A673 (cell line): Measurements from ENCODE around the gene RAB1B.

Source experiments
- CTCF ChIP-seq: fragments of 300-800, 200-600 bp; sonication (generic); conservative IDR thresholded peaks from 2 replicates; pipeline ENCODE4 v1.5.1; 2017; ENCODE audit warnings: low read depth, mild to moderate bottlenecking, antibody characterized with exemption, low read length, moderate library complexity, mixed read lengths
- EZH2 ChIP-seq: fragments of 200-600 bp; sonication (generic); IDR thresholded peaks from 2 replicates; pipeline ENCODE4 v1.6.1; 2017; ENCODE audit warnings: borderline replicate concordance, low read depth, mild to moderate bottlenecking, mixed read lengths, antibody characterized with exemption, low read length; ENCODE audit not compliant: poor library complexity, severe bottlenecking

- TF ChIP-seq CTCF, result no peak
- TF ChIP-seq EZH2, result no peak
Measured at GRCh38 chr11:66239998-66240780, 28.2 kb upstream of the RAB1B start.
